PFSK-1 (cell line): ENCODE data around the gene MRPS18B.

Experiments
- FOXP2 ChIP-seq: optimal IDR thresholded peaks from 2 replicates; pipeline ENCODE3; 2011; ENCODE audit warnings: borderline replicate concordance, control low read depth, inconsistent platforms; ENCODE audit not compliant: insufficient read depth; ENCODE audit errors: extremely low read length, extremely low read depth
- POLR2AphosphoS5 ChIP-seq: IDR thresholded peaks from 2 replicates; pipeline ENCODE4 v1.6.1; 2012; ENCODE audit warnings: low read depth, mild to moderate bottlenecking, control low read depth, low read length, moderate library complexity
- REST ChIP-seq, 2 experiments: IDR thresholded peaks; 2 replicates each; pipeline versions ENCODE4 v1.6.1 to v1.8.0; 2011 to 2012; ENCODE audit warnings: low read depth in 2 of 2, low read length in 2 of 2, control low read depth in 1 of 2, inconsistent platforms in 1 of 2, mild to moderate bottlenecking in 1 of 2, moderate library complexity in 1 of 2; ENCODE audit not compliant: insufficient read depth in 1 of 2
- SIN3A ChIP-seq: IDR thresholded peaks from 2 replicates; pipeline ENCODE4 v1.6.1; 2012; ENCODE audit warnings: mild to moderate bottlenecking, low read length, moderate library complexity, borderline replicate concordance; ENCODE audit not compliant: insufficient read depth
- TAF1 ChIP-seq: IDR thresholded peaks from 2 replicates; pipeline ENCODE4 v1.6.1; 2012; ENCODE audit warnings: low read length, control low read depth, borderline replicate concordance; ENCODE audit not compliant: insufficient read depth

Gene MRPS18B

GRCh38 chr6:30644769-30645168 is 27.1 kb downstream of the MRPS18B start:
- TF ChIP-seq SIN3A: no peak
- TF ChIP-seq POLR2AphosphoS5: no peak
- no peak for TF ChIP-seq FOXP2
- TF ChIP-seq REST (IDR thresholded peaks at IDR 0.05; ENCODE audit: insufficient read depth in 1 of 2, low read depth in 2 of 2, low read length in 2 of 2): no peak
- no peak for TF ChIP-seq TAF1

DNA sequence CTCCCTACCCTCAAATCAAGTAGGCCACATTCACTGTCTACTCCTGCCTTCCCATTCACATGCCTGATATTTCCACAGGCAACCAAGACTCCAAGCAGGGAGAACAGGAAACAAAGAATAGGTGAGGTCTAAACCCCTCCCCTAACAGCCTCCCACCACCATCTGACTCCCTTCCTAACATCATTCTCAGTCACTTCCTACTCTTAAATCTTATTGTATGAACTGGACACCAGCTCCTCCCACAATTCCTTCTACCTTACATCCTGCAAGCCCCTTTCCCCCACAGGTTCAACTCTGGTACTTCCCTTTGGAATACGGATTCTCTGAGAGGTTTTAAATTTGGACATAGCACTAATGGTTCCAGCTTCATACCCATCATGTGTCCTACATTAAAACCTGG is 28.3 kb downstream of the MRPS18B start:
- TF ChIP-seq REST (IDR thresholded peaks at IDR 0.05; ENCODE audit: insufficient read depth in 1 of 2, low read depth in 2 of 2, low read length in 2 of 2): no peak
- no peak for TF ChIP-seq TAF1
- no peak for TF ChIP-seq FOXP2

- TF ChIP-seq FOXP2 (no peak), SIN3A (peak; percentile 89; the same call in 1 of the 2 replicates), REST (IDR thresholded peaks at IDR 0.05; ENCODE audit: insufficient read depth in 1 of 2, low read depth in 2 of 2, low read length in 2 of 2) (no peak), TAF1 (no peak)
These were observed 29.0 kb downstream of the MRPS18B start, which contains the start of gene C6orf136 for GRCh38 chr6:30646450-30647241. TSS of gene C6orf136 (plus strand) at chr6:30647133. CDS start at chr6:30647232, 99 bp downstream.

GRCh38 chr6:30647242-30648116 is 29.8 kb downstream of the MRPS18B start:
- peak; percentile 82 for TF ChIP-seq POLR2AphosphoS5
- TF ChIP-seq SIN3A: no peak
- peak; percentile 66; the same call in 1 of the 2 replicates for TF ChIP-seq TAF1
- TF ChIP-seq FOXP2: peak; percentile 60
- TF ChIP-seq REST (IDR thresholded peaks at IDR 0.05; ENCODE audit: insufficient read depth in 1 of 2, low read depth in 2 of 2, low read length in 2 of 2): no peak
